RWPE2 (cell line): ENCODE results near the gene SUPT6H.

Experiments used
- ATAC-seq: fragments of 200-7000 bp; cut with Tn5 transposase; 3 replicates; pipeline ENCODE4 v1.9.1; 2021; ENCODE audit warnings: low read depth
- DNase-seq: peaks from one replicate; pipeline ENCODE4 v3.0.0-alpha.2; 2020; ENCODE audit warnings: low spot score
- H3K27ac ChIP-seq: fragments of 450-650 bp; 2 replicates; pipeline ENCODE4 v1.5.1; 2017; ENCODE audit warnings: mild to moderate bottlenecking; ENCODE audit not compliant: poor library complexity, severe bottlenecking
- H3K27me3 ChIP-seq: fragments of 250-450 bp; sonication (Bioruptor Pico); 2 replicates; pipeline ENCODE4 v1.5.1; 2021; ENCODE audit warnings: mild to moderate bottlenecking, moderate library complexity; ENCODE audit not compliant: insufficient read depth, poor library complexity, severe bottlenecking
- H3K36me3 ChIP-seq: fragments of 250-450 bp; sonication (Bioruptor Pico); 2 replicates; pipeline ENCODE4 v1.5.1; 2020; ENCODE audit warnings: low read depth, mild to moderate bottlenecking, moderate library complexity
- H3K4me1 ChIP-seq: fragments of 250-450 bp; sonication (Bioruptor Pico); 2 replicates; pipeline ENCODE4 v1.5.1; 2021; ENCODE audit warnings: mild to moderate bottlenecking, moderate library complexity; ENCODE audit not compliant: insufficient read depth, poor library complexity, severe bottlenecking
- H3K4me3 ChIP-seq: fragments of 250-450 bp; sonication (Bioruptor Pico); 2 replicates; pipeline ENCODE4 v1.5.1; 2021; ENCODE audit warnings: mild to moderate bottlenecking, moderate library complexity; ENCODE audit not compliant: severe bottlenecking
- H3K9me3 ChIP-seq: fragments of 250-450 bp; sonication (Bioruptor Pico); 2 replicates; pipeline ENCODE4 v1.5.1; 2021; ENCODE audit warnings: mild to moderate bottlenecking, moderate library complexity; ENCODE audit not compliant: severe bottlenecking
- TF ChIP-seq, protein P1 (sequence below): fragments of 450-650 bp; IDR thresholded peaks from one replicate; pipeline ENCODE4 v1.5.1; 2017; ENCODE audit warnings: mild to moderate bottlenecking, moderate library complexity; ENCODE audit not compliant: poor library complexity, severe bottlenecking

Gene SUPT6H

DNA sequence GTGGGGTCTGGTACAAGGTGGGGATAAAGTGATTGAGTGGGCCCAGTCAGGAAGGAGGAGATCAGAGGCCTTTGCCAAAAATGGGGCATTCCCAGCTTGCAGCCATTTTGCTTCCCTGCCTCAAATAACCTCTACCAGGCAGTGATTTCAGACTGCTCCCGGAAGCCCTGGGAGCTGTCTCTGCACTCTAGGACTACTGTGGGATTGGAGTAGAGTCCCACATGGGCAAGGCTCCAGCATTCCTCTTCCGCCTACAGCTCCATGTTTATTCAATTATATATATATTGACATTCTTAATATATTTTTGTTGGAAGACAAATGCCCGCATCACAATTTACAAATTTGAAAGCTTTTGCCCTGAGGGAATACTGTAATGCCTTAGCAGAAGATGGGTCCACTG is 13.5 kb downstream of the SUPT6H start:
- no peaks in the 10 kb centered on the region for H3K4me1 ChIP-seq
- DNase-seq (no peak), ATAC-seq (no peak)
- H3K27ac ChIP-seq: no peak overlapping the region
- no peaks in the 10 kb centered on the region for H3K27me3 ChIP-seq
- TF ChIP-seq, protein P1, sequence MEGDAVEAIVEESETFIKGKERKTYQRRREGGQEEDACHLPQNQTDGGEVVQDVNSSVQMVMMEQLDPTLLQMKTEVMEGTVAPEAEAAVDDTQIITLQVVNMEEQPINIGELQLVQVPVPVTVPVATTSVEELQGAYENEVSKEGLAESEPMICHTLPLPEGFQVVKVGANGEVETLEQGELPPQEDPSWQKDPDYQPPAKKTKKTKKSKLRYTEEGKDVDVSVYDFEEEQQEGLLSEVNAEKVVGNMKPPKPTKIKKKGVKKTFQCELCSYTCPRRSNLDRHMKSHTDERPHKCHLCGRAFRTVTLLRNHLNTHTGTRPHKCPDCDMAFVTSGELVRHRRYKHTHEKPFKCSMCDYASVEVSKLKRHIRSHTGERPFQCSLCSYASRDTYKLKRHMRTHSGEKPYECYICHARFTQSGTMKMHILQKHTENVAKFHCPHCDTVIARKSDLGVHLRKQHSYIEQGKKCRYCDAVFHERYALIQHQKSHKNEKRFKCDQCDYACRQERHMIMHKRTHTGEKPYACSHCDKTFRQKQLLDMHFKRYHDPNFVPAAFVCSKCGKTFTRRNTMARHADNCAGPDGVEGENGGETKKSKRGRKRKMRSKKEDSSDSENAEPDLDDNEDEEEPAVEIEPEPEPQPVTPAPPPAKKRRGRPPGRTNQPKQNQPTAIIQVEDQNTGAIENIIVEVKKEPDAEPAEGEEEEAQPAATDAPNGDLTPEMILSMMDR: no peak
- peaks cover 97% of the 10 kb centered on the region for H3K36me3 ChIP-seq
- H3K9me3 ChIP-seq: no peaks in the 10 kb centered on the region
- H3K4me3 ChIP-seq: no peak overlapping the region

DNA sequence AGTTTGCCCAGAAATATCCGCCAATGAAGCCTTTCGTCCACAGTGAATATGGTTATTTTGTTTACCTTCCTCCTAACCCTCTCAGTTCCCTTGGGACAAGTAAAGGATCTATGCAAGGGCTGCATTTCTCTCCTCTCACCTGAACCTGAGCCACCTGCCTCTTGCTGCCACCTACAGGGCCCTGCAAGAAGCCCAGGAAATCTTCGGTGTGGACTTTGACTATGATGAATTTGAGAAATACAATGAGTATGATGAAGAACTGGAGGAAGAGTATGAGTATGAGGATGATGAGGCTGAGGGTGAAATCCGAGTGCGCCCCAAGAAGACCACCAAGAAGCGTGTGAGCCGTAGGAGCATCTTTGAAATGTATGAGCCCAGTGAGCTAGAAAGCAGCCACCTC is 14.0 kb downstream of the SUPT6H start:
- Histone ChIP-seq H3K27ac (no peak overlapping the region), H3K27me3 (no peaks in the 10 kb centered on the region), H3K9me3 (no peaks in the 10 kb centered on the region), H3K4me3 (no peak overlapping the region), H3K36me3 (peaks cover 97% of the 10 kb centered on the region), H3K4me1 (no peaks in the 10 kb centered on the region)
- no peak for DNase-seq
- TF ChIP-seq, protein P1: peak; percentile 76
- peak; percentile 71 for ATAC-seq

DNA sequence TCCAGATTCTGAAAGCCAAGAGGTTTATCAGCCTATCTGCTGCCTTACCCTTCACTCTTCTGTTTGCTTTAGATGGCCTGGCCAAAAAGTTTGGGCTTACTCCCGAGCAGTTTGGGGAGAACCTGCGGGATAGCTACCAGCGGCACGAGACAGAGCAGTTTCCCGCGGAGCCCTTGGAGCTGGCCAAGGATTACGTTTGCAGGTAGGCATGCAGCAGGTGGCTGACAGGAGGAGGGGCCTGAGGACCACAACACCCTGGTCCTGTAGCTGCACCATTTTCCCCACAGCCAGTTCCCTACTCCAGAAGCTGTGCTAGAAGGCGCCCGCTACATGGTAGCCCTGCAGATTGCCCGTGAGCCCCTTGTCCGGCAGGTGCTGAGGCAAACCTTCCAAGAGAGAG is 20.6 kb downstream of the SUPT6H start:
- H3K36me3 ChIP-seq: peaks cover 95% of the 10 kb centered on the region
- ATAC-seq: no peak
- H3K27ac ChIP-seq: no peak overlapping the region
- no peak for DNase-seq
- H3K9me3 ChIP-seq: no peaks in the 10 kb centered on the region
- TF ChIP-seq, protein P1: no peak
- H3K4me1 ChIP-seq: no peaks in the 10 kb centered on the region
- no peaks in the 10 kb centered on the region for H3K27me3 ChIP-seq
- H3K4me3 ChIP-seq: no peak overlapping the region

DNA sequence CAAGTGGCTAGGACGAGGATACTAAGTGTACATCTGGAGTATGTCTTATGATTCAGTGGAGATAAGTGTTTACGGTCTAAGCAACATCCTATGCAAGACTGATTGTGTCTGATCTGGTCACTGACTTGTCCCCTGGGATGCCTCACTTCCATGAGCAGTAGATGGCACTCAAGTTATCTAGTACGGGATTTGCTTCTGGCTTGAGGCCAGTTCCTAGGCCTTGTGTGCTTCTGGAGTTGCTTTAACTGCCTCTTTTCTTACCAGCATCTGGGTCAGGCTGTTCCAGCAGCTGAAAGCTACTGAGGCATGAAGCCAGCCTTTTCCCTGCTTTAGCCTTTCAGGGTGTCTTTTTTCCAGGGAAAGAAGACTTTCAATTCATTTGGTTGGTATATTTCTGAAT is 23.0 kb downstream of the SUPT6H start:
- Histone ChIP-seq H3K9me3 (no peaks in the 10 kb centered on the region), H3K4me3 (no peak overlapping the region), H3K27ac (no peak overlapping the region), H3K27me3 (no peaks in the 10 kb centered on the region), H3K36me3 (peaks cover 99% of the 10 kb centered on the region), H3K4me1 (no peaks in the 10 kb centered on the region)
- no peak for DNase-seq
- ATAC-seq: peak; percentile 19; the same call in 1 of the 3 replicates
- TF ChIP-seq, protein P1: peak; percentile 27

DNA sequence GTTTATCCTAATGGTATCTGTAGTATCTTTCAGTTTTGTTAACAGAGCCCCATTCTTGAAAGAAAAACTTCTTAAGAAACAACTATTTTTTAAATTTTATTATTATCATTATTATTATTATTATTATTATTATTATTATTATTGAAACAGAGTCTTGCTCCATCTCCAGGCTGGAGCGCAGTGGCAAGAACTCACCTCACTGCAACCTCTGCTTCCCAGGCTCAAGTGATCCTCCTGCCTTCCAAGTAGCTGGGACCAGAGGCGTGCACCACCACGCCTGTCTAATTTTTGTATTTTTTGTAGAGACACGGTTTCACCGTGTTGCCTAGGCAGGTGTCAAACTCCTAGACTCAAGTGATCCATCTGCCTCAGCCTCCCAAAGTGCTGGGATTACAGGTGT is 23.4 kb downstream of the SUPT6H start:
- ATAC-seq (no peak), DNase-seq (no peak)
- no peaks in the 10 kb centered on the region for H3K9me3 ChIP-seq
- TF ChIP-seq, protein P1: no peak
- no peak overlapping the region for H3K27ac ChIP-seq
- H3K4me3 ChIP-seq: no peak overlapping the region
- peaks cover 99% of the 10 kb centered on the region for H3K36me3 ChIP-seq
- H3K4me1 ChIP-seq: no peaks in the 10 kb centered on the region
- no peaks in the 10 kb centered on the region for H3K27me3 ChIP-seq
